GM12873 (cell line): ENCODE measurements around the gene MDM1.

Experiments used
- CTCF ChIP-seq: IDR thresholded peaks from 2 replicates; pipeline ENCODE4 v1.5.1; 2012; ENCODE audit warnings: low read depth, mild to moderate bottlenecking, moderate library complexity, low read length, control low read depth; ENCODE audit not compliant: insufficient read depth; ENCODE audit errors: missing control alignments

Gene MDM1

GRCh38 chr12:68297929-68298328, 34.2 kb downstream of the MDM1 start:
- TF ChIP-seq CTCF: no peak

- no peak for TF ChIP-seq CTCF
Observed at GRCh38 chr12:68294251-68294650, 37.9 kb downstream of the MDM1 start.

GRCh38 chr12:68293347-68293746, 38.8 kb downstream of the MDM1 start:
- no peak for TF ChIP-seq CTCF

GRCh38 chr12:68292151-68292943, 39.8 kb downstream of the MDM1 start:
- no peak for TF ChIP-seq CTCF

- no peak for TF ChIP-seq CTCF
Observed at GRCh38 chr12:68291396-68292036, 40.6 kb downstream of the MDM1 start.

GRCh38 chr12:68290126-68290525, 42.0 kb downstream of the MDM1 start:
- TF ChIP-seq CTCF: no peak

GRCh38 chr12:68287106-68287505, 45.1 kb downstream of the MDM1 start:
- TF ChIP-seq CTCF: no peak
